Mammary epithelial cell (primary cell): ENCODE results near the gene ZDHHC13.

Experiments used
- CTCF ChIP-seq, 2 donors: IDR thresholded peaks in 1 of 2; conservative IDR thresholded peaks in 1 of 2; 2 replicates each; pipeline ENCODE4 v1.5.1; 2011 to 2012; ENCODE audit warnings: inconsistent platforms in 2 of 2, low read length in 2 of 2, mild to moderate bottlenecking in 2 of 2, control low read depth in 1 of 2, low read depth in 1 of 2; ENCODE audit not compliant: insufficient read depth in 1 of 2; ENCODE audit errors: extremely low read depth in 1 of 2
- EZH2 ChIP-seq: IDR thresholded peaks from 2 replicates; pipeline ENCODE4 v1.6.1; 2012; ENCODE audit warnings: low read length, inconsistent platforms, borderline replicate concordance

GRCh38 chr11:19164881-19165280 lies 47.9 kb downstream of the ZDHHC13 start:
- TF ChIP-seq CTCF (conservative IDR thresholded peaks at IDR 0.05 in 1 of 2, IDR thresholded peaks at IDR 0.05 in 1 of 2; ENCODE audit: extremely low read depth in 1 of 2, insufficient read depth in 1 of 2, low read depth in 1 of 2, low read length in 2 of 2) (no peak), EZH2 (no peak)
